WTC11 (cell line): ENCODE results near the gene DYSF. TPM values are rescaled to one million over a fixed set of nuclear protein-coding genes. Genes with fewer than 3 reads are reported as not detected.

ENCODE experiments used
- ATAC-seq: fragments of 200-7000 bp; cut with Tn5 transposase; 2 replicates; pipeline ENCODE4 v1.10.0; 2021; ENCODE audit warnings: mild to moderate bottlenecking, moderate library complexity
- CTCF ChIA-PET: fragments of 300-600 bp; sonication (Branson Sonifier 250); formaldehyde crosslinking; loops from one replicate; lab custom pipeline; 2021; ENCODE audit warnings: antibody characterized with exemption; lab: Charles Lee
- POLR2A ChIA-PET: fragments of 350-600 bp; sonication (Branson Sonifier 250); formaldehyde crosslinking; loops from one replicate; lab custom pipeline; 2021; ENCODE audit warnings: antibody characterized with exemption; lab: Charles Lee
- DNase-seq: peaks from one replicate; pipeline ENCODE4 v3.0.0; 2021; ENCODE audit warnings: low spot score
- H3K27ac Mint-ChIP-seq: 2 replicates; pipeline ENCODE4 v1.8.0; 2021; ENCODE audit warnings: mixed read lengths
- H3K27me3 Mint-ChIP-seq: 2 replicates; pipeline ENCODE4 v1.8.0; 2021; ENCODE audit warnings: low read depth, mild to moderate bottlenecking, moderate library complexity, mixed read lengths
- H3K36me3 Mint-ChIP-seq: 2 replicates; pipeline ENCODE4 v1.8.0; 2021; ENCODE audit warnings: mixed read lengths
- H3K4me1 Mint-ChIP-seq: 2 replicates; pipeline ENCODE4 v1.8.0; 2022; ENCODE audit warnings: mixed read lengths
- H3K4me3 Mint-ChIP-seq: 2 replicates; pipeline ENCODE4 v1.8.0; 2021; ENCODE audit warnings: mild to moderate bottlenecking, moderate library complexity, mixed read lengths
- H3K9me3 Mint-ChIP-seq: 2 replicates; pipeline ENCODE4 v1.8.0; 2021; ENCODE audit warnings: mixed read lengths
- ATF1 ChIP-seq: sonication (generic); formaldehyde crosslinking; IDR thresholded peaks from 2 replicates; pipeline ENCODE4 v1.8.1; 2023; ENCODE audit warnings: mild to moderate bottlenecking, moderate library complexity, missing genetic modification reagents
- HMGA2 ChIP-seq: fragments of 250-450 bp; sonication (Bioruptor Pico); IDR thresholded peaks from 2 replicates; pipeline ENCODE4 v1.4.0; 2021; ENCODE audit warnings: mild to moderate bottlenecking, moderate library complexity
- JUN ChIP-seq: sonication (generic); formaldehyde crosslinking; IDR thresholded peaks from 2 replicates; pipeline ENCODE4 v1.8.0; 2023; ENCODE audit warnings: mild to moderate bottlenecking, missing genetic modification reagents
- NFYB ChIP-seq: sonication (generic); formaldehyde crosslinking; conservative IDR thresholded peaks from 2 replicates; pipeline ENCODE4 v1.8.0; 2022; ENCODE audit warnings: low read depth, missing genetic modification reagents
- SP1 ChIP-seq: sonication (generic); formaldehyde crosslinking; conservative IDR thresholded peaks from 2 replicates; pipeline ENCODE4 v1.8.1; 2022; ENCODE audit warnings: missing genetic modification reagents
- ZNF219 ChIP-seq: sonication (generic); formaldehyde crosslinking; IDR thresholded peaks from 2 replicates; pipeline ENCODE4 v1.8.0; 2023; ENCODE audit warnings: missing genetic modification reagents, mild to moderate bottlenecking, borderline replicate concordance
- total RNA-seq: library from RNA; stranded (reverse); gene quantifications from 3 replicates; pipeline ENCODE4 v1.2.3, GENCODE V29; 2021
- TF ChIP-seq, protein P1 (sequence below): fragments of 250-450 bp; sonication (Bioruptor Pico); conservative IDR thresholded peaks from 2 replicates; pipeline ENCODE4 v1.9.0; 2021; ENCODE audit warnings: mild to moderate bottlenecking
- TF ChIP-seq, protein P2 (sequence below): fragments of 250-450 bp; sonication (Bioruptor Pico); IDR thresholded peaks from 2 replicates; pipeline ENCODE4 v1.9.0; 2021; ENCODE audit warnings: mild to moderate bottlenecking
- TF ChIP-seq, protein P3 (sequence below): fragments of 250-450 bp; sonication (Bioruptor Pico); IDR thresholded peaks from 2 replicates; pipeline ENCODE4 v1.8.0; 2021; ENCODE audit warnings: mild to moderate bottlenecking
- TF ChIP-seq, protein P4 (sequence below): sonication (generic); formaldehyde crosslinking; IDR thresholded peaks from 2 replicates; pipeline ENCODE4 v1.8.0; 2022; ENCODE audit warnings: mild to moderate bottlenecking, missing genetic modification reagents
- TF ChIP-seq, protein P5 (sequence below): sonication (generic); formaldehyde crosslinking; IDR thresholded peaks from 2 replicates; pipeline ENCODE4 v1.8.1; 2023; ENCODE audit warnings: mild to moderate bottlenecking, moderate library complexity, missing genetic modification reagents
- TF ChIP-seq, protein P6 (sequence below): sonication (generic); formaldehyde crosslinking; conservative IDR thresholded peaks from 2 replicates; pipeline ENCODE4 v1.8.1; 2022; ENCODE audit warnings: mild to moderate bottlenecking, missing genetic modification reagents
- TF ChIP-seq, protein P7 (sequence below): fragments of 250-450 bp; sonication (Bioruptor Pico); IDR thresholded peaks from 2 replicates; pipeline ENCODE4 v1.9.0; 2021; ENCODE audit warnings: mild to moderate bottlenecking, borderline replicate concordance
- TF ChIP-seq, protein P8 (sequence below): sonication (generic); formaldehyde crosslinking; IDR thresholded peaks from 2 replicates; pipeline ENCODE4 v1.8.0; 2023; ENCODE audit warnings: mild to moderate bottlenecking, missing genetic modification reagents

The DYSF gene
- total RNA-seq, 1 experiment from 2014 or later: 14.8 TPM

DNA sequence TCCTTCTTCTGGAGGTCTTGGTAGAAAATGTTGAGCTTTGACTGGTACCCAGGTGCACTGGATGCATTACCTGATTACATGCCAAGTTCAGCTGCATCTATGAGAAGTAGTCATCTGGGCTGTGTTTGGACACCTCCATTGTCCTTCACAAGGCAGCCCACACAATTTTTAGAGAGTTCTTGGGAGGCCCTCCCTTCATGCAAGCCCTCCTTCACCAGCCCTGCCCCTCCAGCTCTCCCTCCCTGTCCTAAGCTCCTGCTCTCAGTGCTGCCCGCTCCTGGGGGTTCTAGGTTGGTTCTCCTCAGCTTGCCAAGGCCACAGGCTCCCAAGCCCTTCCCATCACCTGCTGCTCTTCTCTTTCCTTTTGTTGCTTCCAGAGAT lies 148.7 kb downstream of the DYSF start:
- DNase-seq (no peak), ATAC-seq (no peak)
- Mint-ChIP-seq H3K36me3 (no peaks in the 10 kb centered on the region), H3K27ac (no peak overlapping the region), H3K9me3 (no peaks in the 10 kb centered on the region), H3K27me3 (0 out of 2 replicates have a peak, but pooled peaks cover 2% of the 10 kb centered on the region), H3K4me3 (no peak overlapping the region), H3K4me1 (peaks cover 24% of the 10 kb centered on the region)
- TF ChIP-seq, protein P1, sequence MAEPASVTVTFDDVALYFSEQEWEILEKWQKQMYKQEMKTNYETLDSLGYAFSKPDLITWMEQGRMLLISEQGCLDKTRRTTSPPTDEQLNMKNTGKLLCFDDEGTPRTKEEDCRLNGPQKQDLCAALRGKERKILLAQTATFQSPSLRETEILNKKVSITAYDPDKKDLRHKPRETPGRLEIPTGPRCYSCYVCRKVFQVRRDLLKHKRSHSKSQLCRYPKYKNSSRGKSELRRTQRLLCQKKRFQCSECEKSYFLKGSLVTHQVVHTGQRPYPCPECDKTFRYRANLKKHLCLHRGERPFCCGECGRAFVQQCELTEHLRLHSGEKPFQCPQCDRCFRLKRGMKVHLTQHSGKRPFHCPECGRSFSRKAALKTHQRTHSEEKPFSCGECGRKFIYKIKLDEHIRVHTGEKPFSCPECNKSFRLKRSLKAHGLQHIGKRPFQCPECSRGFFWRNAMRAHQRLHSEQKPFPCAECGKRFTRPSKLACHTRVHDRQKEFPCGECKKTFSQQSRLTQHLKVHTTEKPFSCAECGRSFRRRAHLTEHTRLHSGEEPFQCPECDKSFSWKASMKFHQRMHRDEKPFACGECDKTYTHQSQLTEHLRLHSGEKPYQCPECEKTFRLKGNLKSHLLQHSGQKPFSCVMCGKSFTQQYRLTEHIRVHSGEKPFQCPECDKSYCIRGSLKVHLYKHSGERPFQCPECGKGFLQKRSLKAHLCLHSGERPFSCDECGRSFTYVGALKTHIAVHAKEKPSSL (CRISPR knock-in tag): no peak
- TF ChIP-seq, protein P2, sequence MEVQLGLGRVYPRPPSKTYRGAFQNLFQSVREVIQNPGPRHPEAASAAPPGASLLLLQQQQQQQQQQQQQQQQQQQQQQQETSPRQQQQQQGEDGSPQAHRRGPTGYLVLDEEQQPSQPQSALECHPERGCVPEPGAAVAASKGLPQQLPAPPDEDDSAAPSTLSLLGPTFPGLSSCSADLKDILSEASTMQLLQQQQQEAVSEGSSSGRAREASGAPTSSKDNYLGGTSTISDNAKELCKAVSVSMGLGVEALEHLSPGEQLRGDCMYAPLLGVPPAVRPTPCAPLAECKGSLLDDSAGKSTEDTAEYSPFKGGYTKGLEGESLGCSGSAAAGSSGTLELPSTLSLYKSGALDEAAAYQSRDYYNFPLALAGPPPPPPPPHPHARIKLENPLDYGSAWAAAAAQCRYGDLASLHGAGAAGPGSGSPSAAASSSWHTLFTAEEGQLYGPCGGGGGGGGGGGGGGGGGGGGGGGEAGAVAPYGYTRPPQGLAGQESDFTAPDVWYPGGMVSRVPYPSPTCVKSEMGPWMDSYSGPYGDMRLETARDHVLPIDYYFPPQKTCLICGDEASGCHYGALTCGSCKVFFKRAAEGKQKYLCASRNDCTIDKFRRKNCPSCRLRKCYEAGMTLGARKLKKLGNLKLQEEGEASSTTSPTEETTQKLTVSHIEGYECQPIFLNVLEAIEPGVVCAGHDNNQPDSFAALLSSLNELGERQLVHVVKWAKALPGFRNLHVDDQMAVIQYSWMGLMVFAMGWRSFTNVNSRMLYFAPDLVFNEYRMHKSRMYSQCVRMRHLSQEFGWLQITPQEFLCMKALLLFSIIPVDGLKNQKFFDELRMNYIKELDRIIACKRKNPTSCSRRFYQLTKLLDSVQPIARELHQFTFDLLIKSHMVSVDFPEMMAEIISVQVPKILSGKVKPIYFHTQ (CRISPR knock-in tag): no peak
- no peak for TF ChIP-seq JUN (CRISPR knock-in tag)
- ChIA-PET CTCF (no interaction called here), POLR2A (no interaction called here)

DNA sequence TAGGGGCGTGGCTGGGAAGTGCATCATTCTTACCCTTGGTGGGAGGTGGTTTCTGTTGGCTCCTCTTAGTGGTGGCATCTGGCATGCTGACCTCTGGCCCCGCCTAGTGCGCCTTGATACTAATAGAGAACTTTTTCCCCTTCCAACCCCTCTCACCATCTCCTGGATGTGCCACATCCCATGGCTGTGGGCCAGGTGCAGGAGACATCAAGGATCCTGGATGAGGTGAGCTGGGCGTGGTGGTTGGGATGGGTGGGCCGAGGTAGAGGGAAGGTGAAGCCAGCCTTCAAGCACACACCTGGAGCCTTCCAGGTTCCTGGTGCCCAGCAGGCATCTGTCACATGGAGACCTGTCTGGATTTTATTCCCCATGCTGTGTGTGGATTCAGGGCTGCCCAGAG lies 149.2 kb downstream of the DYSF start:
- DNase-seq (peak; percentile 4), ATAC-seq (no peak)
- TF ChIP-seq HMGA2 (CRISPR knock-in tag): no peak
- TF ChIP-seq, protein P3, sequence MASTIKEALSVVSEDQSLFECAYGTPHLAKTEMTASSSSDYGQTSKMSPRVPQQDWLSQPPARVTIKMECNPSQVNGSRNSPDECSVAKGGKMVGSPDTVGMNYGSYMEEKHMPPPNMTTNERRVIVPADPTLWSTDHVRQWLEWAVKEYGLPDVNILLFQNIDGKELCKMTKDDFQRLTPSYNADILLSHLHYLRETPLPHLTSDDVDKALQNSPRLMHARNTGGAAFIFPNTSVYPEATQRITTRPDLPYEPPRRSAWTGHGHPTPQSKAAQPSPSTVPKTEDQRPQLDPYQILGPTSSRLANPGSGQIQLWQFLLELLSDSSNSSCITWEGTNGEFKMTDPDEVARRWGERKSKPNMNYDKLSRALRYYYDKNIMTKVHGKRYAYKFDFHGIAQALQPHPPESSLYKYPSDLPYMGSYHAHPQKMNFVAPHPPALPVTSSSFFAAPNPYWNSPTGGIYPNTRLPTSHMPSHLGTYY: no peak
- no peak for TF ChIP-seq ATF1 (CRISPR knock-in tag)
- TF ChIP-seq, protein P4, sequence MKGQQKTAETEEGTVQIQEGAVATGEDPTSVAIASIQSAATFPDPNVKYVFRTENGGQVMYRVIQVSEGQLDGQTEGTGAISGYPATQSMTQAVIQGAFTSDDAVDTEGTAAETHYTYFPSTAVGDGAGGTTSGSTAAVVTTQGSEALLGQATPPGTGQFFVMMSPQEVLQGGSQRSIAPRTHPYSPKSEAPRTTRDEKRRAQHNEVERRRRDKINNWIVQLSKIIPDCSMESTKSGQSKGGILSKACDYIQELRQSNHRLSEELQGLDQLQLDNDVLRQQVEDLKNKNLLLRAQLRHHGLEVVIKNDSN (CRISPR knock-in tag): no peak
- TF ChIP-seq NFYB (CRISPR knock-in tag): no peak
- TF ChIP-seq, protein P5, sequence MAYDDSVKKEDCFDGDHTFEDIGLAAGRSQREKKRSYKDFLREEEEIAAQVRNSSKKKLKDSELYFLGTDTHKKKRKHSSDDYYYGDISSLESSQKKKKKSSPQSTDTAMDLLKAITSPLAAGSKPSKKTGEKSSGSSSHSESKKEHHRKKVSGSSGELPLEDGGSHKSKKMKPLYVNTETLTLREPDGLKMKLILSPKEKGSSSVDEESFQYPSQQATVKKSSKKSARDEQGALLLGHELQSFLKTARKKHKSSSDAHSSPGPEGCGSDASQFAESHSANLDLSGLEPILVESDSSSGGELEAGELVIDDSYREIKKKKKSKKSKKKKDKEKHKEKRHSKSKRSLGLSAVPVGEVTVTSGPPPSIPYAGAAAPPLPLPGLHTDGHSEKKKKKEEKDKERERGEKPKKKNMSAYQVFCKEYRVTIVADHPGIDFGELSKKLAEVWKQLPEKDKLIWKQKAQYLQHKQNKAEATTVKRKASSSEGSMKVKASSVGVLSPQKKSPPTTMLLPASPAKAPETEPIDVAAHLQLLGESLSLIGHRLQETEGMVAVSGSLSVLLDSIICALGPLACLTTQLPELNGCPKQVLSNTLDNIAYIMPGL (CRISPR knock-in tag): no peak
- TF ChIP-seq, protein P6, sequence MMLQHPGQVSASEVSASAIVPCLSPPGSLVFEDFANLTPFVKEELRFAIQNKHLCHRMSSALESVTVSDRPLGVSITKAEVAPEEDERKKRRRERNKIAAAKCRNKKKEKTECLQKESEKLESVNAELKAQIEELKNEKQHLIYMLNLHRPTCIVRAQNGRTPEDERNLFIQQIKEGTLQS: no peak
- TF ChIP-seq, protein P7, sequence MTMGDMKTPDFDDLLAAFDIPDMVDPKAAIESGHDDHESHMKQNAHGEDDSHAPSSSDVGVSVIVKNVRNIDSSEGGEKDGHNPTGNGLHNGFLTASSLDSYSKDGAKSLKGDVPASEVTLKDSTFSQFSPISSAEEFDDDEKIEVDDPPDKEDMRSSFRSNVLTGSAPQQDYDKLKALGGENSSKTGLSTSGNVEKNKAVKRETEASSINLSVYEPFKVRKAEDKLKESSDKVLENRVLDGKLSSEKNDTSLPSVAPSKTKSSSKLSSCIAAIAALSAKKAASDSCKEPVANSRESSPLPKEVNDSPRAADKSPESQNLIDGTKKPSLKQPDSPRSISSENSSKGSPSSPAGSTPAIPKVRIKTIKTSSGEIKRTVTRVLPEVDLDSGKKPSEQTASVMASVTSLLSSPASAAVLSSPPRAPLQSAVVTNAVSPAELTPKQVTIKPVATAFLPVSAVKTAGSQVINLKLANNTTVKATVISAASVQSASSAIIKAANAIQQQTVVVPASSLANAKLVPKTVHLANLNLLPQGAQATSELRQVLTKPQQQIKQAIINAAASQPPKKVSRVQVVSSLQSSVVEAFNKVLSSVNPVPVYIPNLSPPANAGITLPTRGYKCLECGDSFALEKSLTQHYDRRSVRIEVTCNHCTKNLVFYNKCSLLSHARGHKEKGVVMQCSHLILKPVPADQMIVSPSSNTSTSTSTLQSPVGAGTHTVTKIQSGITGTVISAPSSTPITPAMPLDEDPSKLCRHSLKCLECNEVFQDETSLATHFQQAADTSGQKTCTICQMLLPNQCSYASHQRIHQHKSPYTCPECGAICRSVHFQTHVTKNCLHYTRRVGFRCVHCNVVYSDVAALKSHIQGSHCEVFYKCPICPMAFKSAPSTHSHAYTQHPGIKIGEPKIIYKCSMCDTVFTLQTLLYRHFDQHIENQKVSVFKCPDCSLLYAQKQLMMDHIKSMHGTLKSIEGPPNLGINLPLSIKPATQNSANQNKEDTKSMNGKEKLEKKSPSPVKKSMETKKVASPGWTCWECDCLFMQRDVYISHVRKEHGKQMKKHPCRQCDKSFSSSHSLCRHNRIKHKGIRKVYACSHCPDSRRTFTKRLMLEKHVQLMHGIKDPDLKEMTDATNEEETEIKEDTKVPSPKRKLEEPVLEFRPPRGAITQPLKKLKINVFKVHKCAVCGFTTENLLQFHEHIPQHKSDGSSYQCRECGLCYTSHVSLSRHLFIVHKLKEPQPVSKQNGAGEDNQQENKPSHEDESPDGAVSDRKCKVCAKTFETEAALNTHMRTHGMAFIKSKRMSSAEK (CRISPR knock-in tag): no peak
- no peak for TF ChIP-seq SP1 (CRISPR knock-in tag)
- no peak for TF ChIP-seq ZNF219 (CRISPR knock-in tag)
- TF ChIP-seq, protein P8, sequence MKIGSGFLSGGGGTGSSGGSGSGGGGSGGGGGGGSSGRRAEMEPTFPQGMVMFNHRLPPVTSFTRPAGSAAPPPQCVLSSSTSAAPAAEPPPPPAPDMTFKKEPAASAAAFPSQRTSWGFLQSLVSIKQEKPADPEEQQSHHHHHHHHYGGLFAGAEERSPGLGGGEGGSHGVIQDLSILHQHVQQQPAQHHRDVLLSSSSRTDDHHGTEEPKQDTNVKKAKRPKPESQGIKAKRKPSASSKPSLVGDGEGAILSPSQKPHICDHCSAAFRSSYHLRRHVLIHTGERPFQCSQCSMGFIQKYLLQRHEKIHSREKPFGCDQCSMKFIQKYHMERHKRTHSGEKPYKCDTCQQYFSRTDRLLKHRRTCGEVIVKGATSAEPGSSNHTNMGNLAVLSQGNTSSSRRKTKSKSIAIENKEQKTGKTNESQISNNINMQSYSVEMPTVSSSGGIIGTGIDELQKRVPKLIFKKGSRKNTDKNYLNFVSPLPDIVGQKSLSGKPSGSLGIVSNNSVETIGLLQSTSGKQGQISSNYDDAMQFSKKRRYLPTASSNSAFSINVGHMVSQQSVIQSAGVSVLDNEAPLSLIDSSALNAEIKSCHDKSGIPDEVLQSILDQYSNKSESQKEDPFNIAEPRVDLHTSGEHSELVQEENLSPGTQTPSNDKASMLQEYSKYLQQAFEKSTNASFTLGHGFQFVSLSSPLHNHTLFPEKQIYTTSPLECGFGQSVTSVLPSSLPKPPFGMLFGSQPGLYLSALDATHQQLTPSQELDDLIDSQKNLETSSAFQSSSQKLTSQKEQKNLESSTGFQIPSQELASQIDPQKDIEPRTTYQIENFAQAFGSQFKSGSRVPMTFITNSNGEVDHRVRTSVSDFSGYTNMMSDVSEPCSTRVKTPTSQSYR (CRISPR knock-in tag): no peak
- POLR2A ChIA-PET: no interaction called here
- H3K27me3 Mint-ChIP-seq: 0 out of 2 replicates have a peak, but pooled peaks cover 2% of the 10 kb centered on the region
- H3K36me3 Mint-ChIP-seq: no peaks in the 10 kb centered on the region
- no peak overlapping the region for H3K4me3 Mint-ChIP-seq
- H3K9me3 Mint-ChIP-seq: no peaks in the 10 kb centered on the region
- CTCF ChIA-PET: interaction anchor here (0.9 kb wide), 1 partner anchor 54 kb away, joined by 3 read pairs; no protein-coding TSS in a partner anchor
- peaks cover 24% of the 10 kb centered on the region for H3K4me1 Mint-ChIP-seq
- no peak overlapping the region for H3K27ac Mint-ChIP-seq
